ENCODE results near the gene SLC29A3.
A peak's percentile ranks its signal among the peaks of the same experiment; 100 is the strongest.

The SLC29A3 gene

DNA sequence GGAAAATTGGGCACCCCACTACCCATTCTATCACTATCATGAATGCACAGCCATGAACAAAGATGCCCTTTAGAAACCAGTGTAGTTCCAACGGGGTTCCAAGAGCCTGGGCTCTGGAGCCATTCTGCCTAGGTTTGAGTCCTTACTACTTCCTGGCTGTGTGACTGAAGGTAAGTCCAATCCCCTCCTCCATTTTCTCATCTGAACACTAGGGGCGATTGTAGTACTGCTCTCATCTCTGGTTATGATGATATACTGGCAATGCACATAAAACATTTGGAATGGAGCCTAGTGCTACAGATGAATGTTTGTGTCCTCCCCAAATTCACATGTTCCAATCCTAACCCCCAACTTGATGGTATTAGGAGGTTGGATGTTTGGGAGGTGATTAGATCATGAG lies 49.6 kb downstream of the SLC29A3 start:
- TF ChIP-seq, protein P1, sequence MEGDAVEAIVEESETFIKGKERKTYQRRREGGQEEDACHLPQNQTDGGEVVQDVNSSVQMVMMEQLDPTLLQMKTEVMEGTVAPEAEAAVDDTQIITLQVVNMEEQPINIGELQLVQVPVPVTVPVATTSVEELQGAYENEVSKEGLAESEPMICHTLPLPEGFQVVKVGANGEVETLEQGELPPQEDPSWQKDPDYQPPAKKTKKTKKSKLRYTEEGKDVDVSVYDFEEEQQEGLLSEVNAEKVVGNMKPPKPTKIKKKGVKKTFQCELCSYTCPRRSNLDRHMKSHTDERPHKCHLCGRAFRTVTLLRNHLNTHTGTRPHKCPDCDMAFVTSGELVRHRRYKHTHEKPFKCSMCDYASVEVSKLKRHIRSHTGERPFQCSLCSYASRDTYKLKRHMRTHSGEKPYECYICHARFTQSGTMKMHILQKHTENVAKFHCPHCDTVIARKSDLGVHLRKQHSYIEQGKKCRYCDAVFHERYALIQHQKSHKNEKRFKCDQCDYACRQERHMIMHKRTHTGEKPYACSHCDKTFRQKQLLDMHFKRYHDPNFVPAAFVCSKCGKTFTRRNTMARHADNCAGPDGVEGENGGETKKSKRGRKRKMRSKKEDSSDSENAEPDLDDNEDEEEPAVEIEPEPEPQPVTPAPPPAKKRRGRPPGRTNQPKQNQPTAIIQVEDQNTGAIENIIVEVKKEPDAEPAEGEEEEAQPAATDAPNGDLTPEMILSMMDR (IDR thresholded peaks at IDR 0.05; ENCODE audit: borderline replicate concordance, control extremely low read depth, extremely low read depth, insufficient read depth, missing control alignments), result no peak
- no peak for DNase-seq (ENCODE audit: low spot score)
- in situ Hi-C loops (cut with MboI; ENCODE audit: low sequenced_read_pairs, unreplicated experiment), result no loop called here

DNA sequence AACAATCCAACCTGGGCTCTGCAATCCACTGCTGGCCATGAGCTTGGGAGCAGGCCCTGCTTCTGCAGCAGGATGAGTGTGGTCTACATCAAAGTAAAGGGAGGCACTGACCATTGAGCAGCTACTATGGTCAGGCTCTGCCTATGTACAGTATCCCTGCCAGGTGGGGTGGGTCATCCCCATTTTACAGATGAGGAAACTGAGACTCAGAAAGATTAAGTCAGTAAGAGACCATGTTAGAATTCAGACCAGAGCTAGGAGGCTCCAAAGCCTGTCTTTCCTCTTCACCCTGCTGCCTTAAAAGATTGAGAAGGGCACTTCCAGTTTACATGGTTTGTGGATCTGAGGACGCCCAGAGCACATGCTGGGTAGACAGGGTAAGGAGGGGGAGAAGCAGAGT lies 50.5 kb downstream of the SLC29A3 start:
- no peak for DNase-seq (ENCODE audit: low spot score)
- in situ Hi-C loops (cut with MboI; ENCODE audit: low sequenced_read_pairs, unreplicated experiment), result no loop called here
- TF ChIP-seq, protein P1 (IDR thresholded peaks at IDR 0.05; ENCODE audit: borderline replicate concordance, control extremely low read depth, extremely low read depth, insufficient read depth, missing control alignments), result no peak

DNA sequence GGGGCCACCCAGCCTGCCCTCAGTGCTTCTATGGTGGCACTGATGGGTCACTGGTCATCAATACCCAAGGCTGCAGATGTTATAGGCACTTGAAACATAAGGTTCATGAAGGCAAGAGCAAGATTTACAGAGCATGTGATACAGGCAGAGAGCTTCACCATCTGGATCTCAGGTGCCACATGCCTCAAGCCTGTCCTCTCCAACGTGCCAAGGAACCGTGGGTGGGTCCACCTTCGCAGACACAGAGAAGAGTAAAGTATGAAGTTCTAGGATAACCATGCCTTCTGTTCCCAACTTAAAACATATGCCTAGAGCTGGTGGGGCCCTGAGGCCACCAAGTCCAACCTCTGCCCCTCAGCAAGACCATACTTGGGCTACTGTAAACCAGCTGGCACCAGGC lies 51.0 kb downstream of the SLC29A3 start:
- TF ChIP-seq, protein P1 (IDR thresholded peaks at IDR 0.05; ENCODE audit: borderline replicate concordance, control extremely low read depth, extremely low read depth, insufficient read depth, missing control alignments), result no peak
- in situ Hi-C loops (cut with MboI; ENCODE audit: low sequenced_read_pairs, unreplicated experiment), result no loop called here
- DNase-seq (ENCODE audit: low spot score), result no peak

DNA sequence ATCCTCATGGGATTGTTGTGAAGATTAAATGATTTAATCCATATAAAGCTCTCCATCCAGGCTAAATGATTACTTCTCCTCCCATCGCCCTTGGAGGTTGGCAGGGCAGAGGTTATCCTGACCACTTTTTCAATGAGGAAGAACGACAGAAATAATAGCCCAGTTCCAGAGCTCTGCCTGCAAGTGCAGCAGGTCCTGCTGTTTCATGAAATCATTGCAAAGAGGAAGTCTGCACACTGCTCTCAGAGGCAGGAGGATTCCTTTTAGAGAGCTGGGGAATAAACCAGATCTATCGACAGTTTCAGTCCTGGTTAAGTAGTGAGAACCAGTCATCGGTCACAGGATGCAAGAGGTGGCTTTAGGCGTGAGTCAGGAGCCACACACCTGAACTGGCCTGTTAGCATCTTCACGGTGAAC lies 52.7 kb downstream of the SLC29A3 start:
- in situ Hi-C loops (cut with MboI; ENCODE audit: low sequenced_read_pairs, unreplicated experiment), result no loop called here
- TF ChIP-seq, protein P1 (IDR thresholded peaks at IDR 0.05; ENCODE audit: borderline replicate concordance, control extremely low read depth, extremely low read depth, insufficient read depth, missing control alignments), result no peak
- no peak for DNase-seq (ENCODE audit: low spot score)

DNA sequence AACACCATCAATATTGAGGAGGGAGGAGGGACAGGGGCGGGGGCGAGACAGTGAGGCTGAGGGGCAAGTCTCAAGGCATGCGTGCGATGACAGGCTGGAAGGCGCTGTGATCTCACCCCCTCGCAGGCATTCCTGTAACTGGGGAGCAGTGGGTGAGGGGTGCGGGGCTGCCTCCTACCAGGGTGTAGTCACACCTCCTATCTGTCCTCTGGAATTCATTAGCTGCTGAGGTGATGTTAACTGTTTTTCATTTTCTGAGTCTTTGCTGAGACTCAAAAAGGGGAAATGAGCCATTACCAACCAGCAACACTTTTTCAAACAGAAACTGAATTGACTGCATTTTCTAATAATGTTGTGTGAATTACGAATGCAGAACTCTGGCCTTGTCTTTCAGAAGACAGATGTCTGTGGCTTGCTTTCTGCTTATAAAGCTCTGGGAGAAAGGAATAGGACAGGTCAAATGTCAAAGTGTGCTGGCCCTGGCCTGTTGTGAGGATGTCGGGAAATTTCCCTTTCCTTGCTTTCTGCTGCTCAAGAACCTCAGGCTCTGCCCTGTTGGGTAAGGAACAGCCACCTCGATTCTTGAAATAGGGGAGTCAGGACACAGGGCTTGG lies 53.9 kb downstream of the SLC29A3 start:
- DNase-seq (ENCODE audit: low spot score), result peak; percentile 79
- in situ Hi-C loops (cut with MboI; ENCODE audit: low sequenced_read_pairs, unreplicated experiment), result no loop called here
- TF ChIP-seq, protein P1 (IDR thresholded peaks at IDR 0.05; ENCODE audit: borderline replicate concordance, control extremely low read depth, extremely low read depth, insufficient read depth, missing control alignments), result no peak

DNA sequence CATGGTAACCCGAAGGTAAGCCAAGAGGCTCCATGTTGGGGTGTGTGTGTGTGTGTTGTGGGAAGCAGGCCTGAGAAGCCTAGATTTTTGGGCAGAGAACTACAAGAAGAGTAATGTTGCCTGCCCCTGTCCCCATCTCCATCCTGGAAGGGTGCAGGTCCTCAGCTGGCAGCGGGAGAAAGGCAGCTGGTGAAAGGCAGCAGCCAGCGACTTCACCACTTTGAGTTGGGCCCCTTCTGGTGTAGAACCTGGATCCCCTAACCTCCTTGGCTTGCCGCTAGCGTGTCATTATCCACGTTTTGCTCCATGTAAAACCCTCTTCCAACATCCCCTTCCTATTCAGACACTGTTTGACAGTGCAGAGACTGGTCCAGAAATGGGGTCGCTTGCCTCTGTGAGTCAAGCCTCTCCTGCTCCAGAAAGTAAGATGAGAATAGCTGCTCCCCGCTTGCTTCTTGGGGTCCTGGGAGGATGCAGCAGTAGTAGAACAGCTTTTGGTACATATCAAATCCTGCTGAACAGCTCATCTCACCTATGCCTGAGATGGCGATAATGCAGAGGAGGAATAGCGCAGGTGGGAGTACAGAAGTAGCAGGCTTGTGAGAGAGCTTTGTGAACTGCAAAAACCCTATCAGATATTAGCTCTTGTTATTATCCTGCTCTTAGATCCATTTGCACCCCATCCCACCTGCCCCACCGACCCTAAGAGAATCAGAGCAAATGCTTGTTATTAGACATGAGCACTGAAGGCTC lies 55.6 kb downstream of the SLC29A3 start:
- DNase-seq (ENCODE audit: low spot score), result no peak
- in situ Hi-C loops (cut with MboI; ENCODE audit: low sequenced_read_pairs, unreplicated experiment), result no loop called here
- TF ChIP-seq, protein P1 (IDR thresholded peaks at IDR 0.05; ENCODE audit: borderline replicate concordance, control extremely low read depth, extremely low read depth, insufficient read depth, missing control alignments), result no peak

Data from GM13976 (cell line).